ENCODE results near the gene LRRC61. TPM values are rescaled to one million over a fixed set of nuclear protein-coding genes. Genes with fewer than 3 reads are reported as not detected.

Gene LRRC61, protein sequence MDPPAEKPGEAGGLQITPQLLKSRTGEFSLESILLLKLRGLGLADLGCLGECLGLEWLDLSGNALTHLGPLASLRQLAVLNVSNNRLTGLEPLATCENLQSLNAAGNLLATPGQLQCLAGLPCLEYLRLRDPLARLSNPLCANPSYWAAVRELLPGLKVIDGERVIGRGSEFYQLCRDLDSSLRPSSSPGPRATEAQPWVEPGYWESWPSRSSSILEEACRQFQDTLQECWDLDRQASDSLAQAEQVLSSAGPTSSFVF
- total RNA-seq = 19.7 TPM

DNA sequence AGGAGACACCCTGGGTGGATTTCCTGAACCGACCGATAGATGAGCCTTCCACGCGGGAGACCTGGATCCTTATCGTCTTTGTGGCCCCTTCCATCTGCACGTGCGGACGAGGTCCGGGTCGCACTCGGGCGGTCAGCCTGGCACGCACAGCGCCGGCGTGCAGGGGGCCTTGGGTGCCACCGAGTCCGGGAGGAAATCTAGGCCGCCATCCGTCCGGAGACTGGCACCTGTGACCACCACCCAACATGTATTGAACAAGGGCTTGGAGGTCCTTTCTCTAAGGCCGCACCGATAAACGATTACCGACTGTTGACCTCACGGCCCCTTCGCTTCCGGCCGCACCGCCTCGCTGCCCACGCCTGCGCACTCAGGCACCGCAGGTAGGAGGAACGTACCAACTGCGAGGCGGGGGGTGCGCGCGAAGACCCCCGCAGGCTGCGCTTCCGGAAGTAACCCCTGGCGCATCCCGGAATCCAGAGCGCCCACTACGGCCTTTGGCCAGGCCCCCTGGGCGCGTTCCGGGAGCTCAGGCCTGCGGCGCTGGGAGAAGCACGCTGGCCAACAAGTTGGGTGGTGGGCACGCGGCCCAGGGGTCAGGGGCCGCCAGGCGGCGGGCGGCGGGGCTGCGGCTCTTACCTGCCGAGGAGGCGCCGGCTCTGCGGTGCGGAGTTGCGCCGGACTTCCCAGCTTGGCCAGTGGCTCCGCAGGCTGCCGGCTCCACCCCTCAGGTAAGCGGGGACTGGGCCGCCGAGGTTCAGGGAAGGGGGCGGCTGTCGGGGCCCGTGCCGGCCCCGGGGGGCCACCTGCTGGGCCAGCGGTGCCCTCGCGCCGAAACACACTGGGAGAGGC lies at the start of gene LRRC61, which contains the start of gene ACTR3C:
LRRC61 (plus strand) TSS at position 523 of the 849 bp plus-strand sequence. CDS start 13,507 bp downstream, outside the sequence.
ACTR3C (minus strand) TSS at position 713 of the 849 bp plus-strand sequence. CDS start 28,249 bp downstream, outside the sequence.

DNA sequence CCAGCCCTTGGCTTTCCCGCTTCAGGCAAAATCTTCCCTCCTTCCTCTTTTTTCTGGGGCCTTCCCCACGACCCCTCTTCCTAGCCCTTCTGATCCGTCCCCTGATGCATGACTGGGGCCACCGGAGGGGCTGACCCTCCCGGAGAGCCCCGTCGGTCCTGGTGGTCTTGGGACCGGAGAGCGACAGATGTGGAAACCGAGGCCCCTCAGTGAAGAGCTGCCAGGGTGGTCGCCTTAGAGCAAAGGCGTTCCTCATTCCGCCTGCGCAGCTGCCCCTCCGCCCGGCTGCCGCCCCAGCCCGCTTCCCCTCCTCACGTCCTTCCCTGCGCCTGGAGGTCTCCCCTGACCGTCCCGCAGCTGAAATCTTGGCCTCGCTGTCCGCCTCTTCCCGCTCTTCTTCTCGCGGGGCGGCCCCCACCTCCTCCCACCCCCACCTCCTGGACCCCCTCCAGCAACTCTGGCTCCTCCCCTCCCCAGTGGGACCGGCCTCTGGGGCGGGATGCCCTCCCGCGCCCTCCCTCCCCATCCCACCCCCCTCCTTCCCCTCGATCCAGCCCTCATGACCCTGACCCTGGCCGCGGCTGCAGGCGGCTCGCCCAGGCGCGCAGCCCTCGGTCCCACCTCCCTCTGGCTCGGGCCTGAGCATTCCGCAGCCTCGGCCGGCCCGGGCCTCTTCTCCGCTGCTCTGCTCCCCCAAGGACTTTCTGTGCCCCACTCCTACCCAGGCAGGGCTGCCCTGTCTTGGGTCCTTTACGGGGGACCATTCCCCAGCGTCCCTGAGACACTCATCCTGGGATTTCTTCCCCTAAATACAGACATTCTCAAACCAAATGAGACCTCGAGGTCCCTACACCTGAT lies 18.3 kb downstream of the LRRC61 start, which contains the start of gene RARRES2:
RARRES2 (minus strand) TSS at position 367 of the 858 bp plus-strand sequence. CDS start 1,020 bp downstream, outside the sequence.

DNA sequence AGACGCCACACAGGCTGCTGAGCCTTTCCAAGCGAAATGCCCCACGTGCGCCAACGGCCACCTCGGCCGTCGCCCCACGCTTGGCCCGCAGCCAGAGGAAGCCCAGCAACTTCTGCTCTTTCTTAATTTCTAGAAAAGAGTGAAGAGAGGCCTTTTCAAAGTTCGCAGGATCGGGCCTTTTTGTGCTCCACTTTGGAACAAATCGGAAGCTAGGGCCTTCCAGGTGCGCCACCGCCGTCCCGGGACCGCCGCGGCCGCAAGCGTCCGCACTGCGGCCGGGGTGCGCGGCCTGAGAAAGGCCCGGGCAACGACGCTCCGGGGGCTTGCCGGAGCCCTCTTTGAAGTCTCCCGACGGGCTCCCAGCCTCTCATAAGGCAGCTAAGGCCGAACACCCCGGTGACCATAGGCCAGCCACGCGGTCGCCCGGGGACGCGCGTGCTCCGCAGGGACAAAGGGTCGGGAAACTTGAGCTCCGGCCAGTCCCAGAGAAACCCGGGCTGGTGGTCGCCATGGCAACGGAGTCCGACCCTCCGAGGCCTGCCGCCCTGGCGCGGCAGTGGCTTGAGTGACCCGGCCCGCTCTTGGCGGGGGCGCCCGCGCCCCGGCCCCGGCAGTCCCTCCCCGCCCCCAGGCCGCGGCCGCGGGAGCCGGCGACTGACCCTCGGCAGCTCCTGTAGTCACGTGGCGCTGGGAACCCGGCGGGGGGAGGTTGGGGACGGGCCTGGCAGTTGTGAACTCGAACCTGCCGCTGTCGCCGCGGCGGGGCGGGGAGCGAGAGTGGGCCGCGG lies 45.1 kb downstream of the LRRC61 start, which contains the start of gene REPIN1:
REPIN1 (plus strand) TSS at position 727 of the 788 bp plus-strand sequence. CDS start 890 bp downstream, outside the sequence.

DNA sequence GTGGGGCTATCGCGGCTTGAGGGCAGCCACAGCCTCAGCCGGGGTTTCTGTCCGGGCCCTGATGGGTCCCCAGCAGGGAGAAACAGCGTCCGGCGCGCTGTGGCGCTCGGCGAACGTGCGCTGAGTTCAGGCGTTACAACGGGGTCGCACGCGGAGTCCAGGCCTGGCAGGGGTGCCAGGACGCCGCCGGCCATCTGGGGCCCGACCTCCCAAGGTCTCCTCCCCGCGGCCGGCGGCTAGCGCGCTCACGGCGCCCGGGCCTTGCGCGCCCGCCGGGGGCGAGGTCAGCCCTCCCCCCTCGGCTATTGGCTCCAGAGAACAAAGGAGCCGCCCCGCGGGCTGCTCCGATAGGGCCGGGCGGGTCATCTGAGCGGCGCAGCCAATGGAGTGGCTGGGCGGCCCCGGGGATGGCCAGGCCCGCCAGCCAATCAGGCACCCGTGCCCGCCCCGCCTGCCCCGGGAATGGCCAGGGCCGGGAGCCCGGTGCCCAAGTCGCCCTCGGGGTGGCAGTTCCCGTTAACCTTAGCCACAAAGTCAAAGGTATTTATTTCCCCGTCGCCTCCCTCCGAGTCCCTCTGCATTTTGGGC lies 55.8 kb downstream of the LRRC61 start, which contains the start of gene ZNF775:
ZNF775 (plus strand) TSS at position 478 of the 588 bp plus-strand sequence. CDS start 9,141 bp downstream, outside the sequence.

Other genes starting within 250 kb of the LRRC61 start
- gene ACTR3C, start 190 bp downstream of the LRRC61 start, total RNA-seq = 23.4 TPM
- gene RARRES2, start 18.3 kb downstream of the LRRC61 start, total RNA-seq = 68.7 TPM
- gene REPIN1, start 45.5 kb downstream of the LRRC61 start, total RNA-seq = 76.7 TPM
- gene ZNF775, start 56.0 kb downstream of the LRRC61 start, total RNA-seq = 11.6 TPM
- gene GIMAP8, start 127.3 kb downstream of the LRRC61 start, total RNA-seq = 10.6 TPM
- 8.0 TPM for gene GIMAP7, start 191.5 kb downstream of the LRRC61 start, total RNA-seq
- gene GIMAP4, start 244.0 kb downstream of the LRRC61 start, total RNA-seq = 24.2 TPM

All from metanephros (tissue), 1 donor.